Mesenchymal stem cell (in vitro differentiated cells and primary cell): ENCODE measurements around the gene RNF214.
A peak's percentile ranks its signal among the peaks of the same experiment; 100 is the strongest.

Experiments used
- DNase-seq: peaks from one replicate; pipeline ENCODE4 v3.0.0-alpha.2; 2013
- H2AFZ ChIP-seq: one replicate; pipeline ENCODE4 v1.6.1; 2013; ENCODE audit warnings: low read depth, mild to moderate bottlenecking, control low read depth, inconsistent platforms, low read length, moderate library complexity
- H2AK5ac ChIP-seq: 2 replicates; pipeline ENCODE4 v1.6.1; 2013; ENCODE audit warnings: low read length, moderate library complexity, mild to moderate bottlenecking, inconsistent platforms; ENCODE audit not compliant: severe bottlenecking
- H2BK120ac ChIP-seq: one replicate; pipeline ENCODE4 v1.6.1; 2013; ENCODE audit warnings: low read depth, mild to moderate bottlenecking, inconsistent platforms, low read length, moderate library complexity
- H2BK12ac ChIP-seq, 2 experiments: one replicate each; pipeline ENCODE4 v1.6.1; 2013; ENCODE audit warnings: inconsistent platforms in 2 of 2, low read length in 2 of 2, mild to moderate bottlenecking in 2 of 2, moderate library complexity in 2 of 2, control low read depth in 1 of 2
- H2BK15ac ChIP-seq: one replicate; pipeline ENCODE4 v1.6.1; 2013; ENCODE audit warnings: mild to moderate bottlenecking, low read depth, inconsistent platforms; ENCODE audit not compliant: poor library complexity, severe bottlenecking
- H2BK5ac ChIP-seq: 2 replicates; pipeline ENCODE4 v1.6.1; 2013; ENCODE audit warnings: low read depth, mild to moderate bottlenecking, low read length, control low read depth, inconsistent platforms; ENCODE audit not compliant: poor library complexity, severe bottlenecking
- H3K14ac ChIP-seq, 2 experiments: one replicate each; pipeline ENCODE4 v1.6.1; 2013; ENCODE audit warnings: inconsistent platforms in 2 of 2, low read length in 2 of 2, control low read depth in 1 of 2, mild to moderate bottlenecking in 1 of 2, moderate library complexity in 1 of 2
- H3K18ac ChIP-seq, 2 experiments: one replicate each; pipeline ENCODE4 v1.6.1; 2013; ENCODE audit warnings: inconsistent platforms in 2 of 2, low read length in 2 of 2, control low read depth in 1 of 2, low read depth in 1 of 2, mild to moderate bottlenecking in 1 of 2
- H3K23ac ChIP-seq, 2 experiments: one replicate each; pipeline ENCODE4 v1.6.1; 2013; ENCODE audit warnings: inconsistent platforms in 2 of 2, low read length in 2 of 2, mild to moderate bottlenecking in 2 of 2, moderate library complexity in 2 of 2, control low read depth in 1 of 2
- H3K27ac ChIP-seq: 2 replicates; pipeline ENCODE4 v1.5.1; 2013; ENCODE audit warnings: mild to moderate bottlenecking, moderate library complexity, low read length, control low read depth, inconsistent platforms; ENCODE audit not compliant: poor library complexity, severe bottlenecking
- H3K27me3 ChIP-seq, 2 experiments: 2 replicates each; pipeline versions ENCODE4 v1.6.1 to v1.7.0; 2013; ENCODE audit warnings: low read length in 2 of 2, mild to moderate bottlenecking in 2 of 2, moderate library complexity in 2 of 2, control low read depth in 1 of 2, inconsistent platforms in 1 of 2; ENCODE audit not compliant: control insufficient read depth in 1 of 2, insufficient read depth in 1 of 2
- H3K36me3 ChIP-seq, 2 experiments: 2 replicates each; pipeline versions ENCODE4 v1.6.1 to v1.7.0; 2013; ENCODE audit warnings: low read length in 2 of 2, control low read depth in 1 of 2, inconsistent platforms in 1 of 2, low read depth in 1 of 2, mild to moderate bottlenecking in 1 of 2; ENCODE audit not compliant: insufficient read depth in 2 of 2, control insufficient read depth in 1 of 2
- H3K4ac ChIP-seq, 2 experiments: one replicate each; pipeline ENCODE4 v1.6.1; 2013; ENCODE audit warnings: inconsistent platforms in 2 of 2, low read length in 2 of 2, mild to moderate bottlenecking in 2 of 2, moderate library complexity in 2 of 2, control low read depth in 1 of 2, low read depth in 1 of 2
- H3K4me1 ChIP-seq: 2 replicates; pipeline ENCODE4 v1.6.1; 2013; ENCODE audit warnings: low read depth, low read length, control low read depth; ENCODE audit not compliant: control insufficient read depth, insufficient read depth
- H3K4me2 ChIP-seq: 2 replicates; pipeline ENCODE4 v1.6.1; 2013; ENCODE audit warnings: low read length, mild to moderate bottlenecking, inconsistent platforms; ENCODE audit not compliant: poor library complexity, severe bottlenecking
- H3K4me3 ChIP-seq, 2 experiments: 2 replicates each; pipeline versions ENCODE4 v1.5.1 to v1.7.0; 2013; ENCODE audit warnings: low read length in 2 of 2, mild to moderate bottlenecking in 2 of 2, control low read depth in 1 of 2, low read depth in 1 of 2; ENCODE audit not compliant: insufficient read depth in 1 of 2
- H3K79me1 ChIP-seq: replicated peaks from 2 replicates; pipeline ENCODE4 v1.6.1; 2013; ENCODE audit warnings: mild to moderate bottlenecking, control low read depth, low read length, inconsistent platforms; ENCODE audit not compliant: poor library complexity, severe bottlenecking
- H3K9ac ChIP-seq: 2 replicates; pipeline ENCODE4 v1.7.0; 2013; ENCODE audit warnings: mild to moderate bottlenecking, low read length, moderate library complexity
- H3K9me3 ChIP-seq: 2 replicates; pipeline ENCODE4 v1.7.0; 2013; ENCODE audit warnings: mild to moderate bottlenecking, low read length; ENCODE audit not compliant: control insufficient read depth
- H4K8ac ChIP-seq: one replicate; pipeline ENCODE4 v1.6.1; 2013; ENCODE audit warnings: inconsistent platforms, mild to moderate bottlenecking, low read length, moderate library complexity
- H4K91ac ChIP-seq: one replicate; pipeline ENCODE4 v1.6.1; 2013; ENCODE audit warnings: mild to moderate bottlenecking, low read length, inconsistent platforms
- WGBS: methylation state at CpG from one replicate; pipeline ENCODE4 v1.1.7; 2013; ENCODE audit warnings: mixed read lengths; 5-methylcytosine and 5-hydroxymethylcytosine counted together

The RNF214 gene

DNA sequence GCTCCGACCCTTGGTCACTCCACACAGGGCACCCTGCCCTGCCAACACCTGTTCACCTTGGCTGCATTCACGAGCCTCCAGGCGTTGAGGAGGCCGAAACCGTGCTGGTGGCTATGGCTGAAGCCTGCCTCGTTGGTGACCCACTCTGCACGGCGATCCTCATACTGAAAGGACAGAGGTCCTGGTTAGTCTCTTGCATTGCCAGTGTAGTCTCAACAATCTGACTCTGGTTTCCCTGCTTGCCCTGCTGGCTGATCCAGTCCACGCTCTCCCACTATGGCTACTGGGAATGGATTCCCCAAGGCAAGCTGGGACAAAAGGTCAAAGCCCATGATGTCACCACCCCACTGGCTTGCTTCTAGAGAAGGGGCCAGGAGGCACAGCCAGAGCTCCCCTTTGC lies 13.5 kb upstream of the RNF214 start:
- Histone ChIP-seq H3K4ac (no peak overlapping the region), H3K27ac (no peak overlapping the region), H3K9me3 (no peaks in the 10 kb centered on the region), H4K91ac (no peak overlapping the region), H3K4me1 (peaks cover 8% of the 10 kb centered on the region), H3K4me2 (no peak overlapping the region), H3K4me3 (no peak overlapping the region), H3K27me3 (no peaks in the 10 kb centered on the region), H2AK5ac (no peak overlapping the region), H3K18ac (no peak overlapping the region), H4K8ac (no peak overlapping the region), H2BK120ac (no peak overlapping the region), H3K36me3 (peaks cover 59 to 71% of the 10 kb centered on the region in 2 experiments), H3K9ac (no peak overlapping the region), H3K79me1 (peaks cover 5% of the 10 kb centered on the region), H3K23ac (peak overlapping the region in 1 of 2 experiments; percentile 15), H2BK5ac (no peak overlapping the region), H2BK15ac (no peak overlapping the region), H3K14ac (no peak overlapping the region), H2BK12ac (no peak overlapping the region), H2AFZ (no peak overlapping the region)
- no peak for DNase-seq
- 98% methylated on average over 9 of the region's 9 CpGs for WGBS

DNA sequence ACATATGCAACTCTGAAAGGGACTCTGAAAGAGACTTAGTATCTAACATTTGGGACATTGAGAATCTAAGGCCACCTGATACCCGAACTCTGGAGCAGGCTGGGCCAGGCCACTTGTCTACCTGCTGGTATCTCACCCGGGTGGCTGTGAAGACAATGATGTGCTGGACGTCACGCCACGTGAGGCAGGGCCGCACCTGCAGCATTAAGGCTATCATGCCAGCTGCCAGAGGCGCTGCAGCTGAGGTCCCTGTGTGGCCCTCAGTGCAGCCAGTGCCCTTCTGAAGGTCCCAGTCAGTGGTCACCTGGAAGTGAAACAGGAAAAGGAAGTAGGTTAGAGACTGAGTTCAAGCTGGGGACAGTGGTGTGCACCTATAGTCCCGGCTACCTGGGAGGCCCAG lies 13.0 kb upstream of the RNF214 start:
- Histone ChIP-seq H3K4me2 (no peak overlapping the region), H3K4ac (no peak overlapping the region), H2BK15ac (no peak overlapping the region), H3K9me3 (no peaks in the 10 kb centered on the region), H3K23ac (no peak overlapping the region), H3K4me3 (no peak overlapping the region), H4K91ac (no peak overlapping the region), H3K9ac (no peak overlapping the region), H3K27me3 (no peaks in the 10 kb centered on the region), H2BK120ac (no peak overlapping the region), H3K14ac (no peak overlapping the region), H3K18ac (no peak overlapping the region), H2AFZ (no peak overlapping the region), H3K27ac (no peak overlapping the region), H2BK12ac (no peak overlapping the region), H2BK5ac (no peak overlapping the region), H4K8ac (no peak overlapping the region), H3K36me3 (peaks cover 62 to 71% of the 10 kb centered on the region in 2 experiments), H2AK5ac (no peak overlapping the region), H3K79me1 (peaks cover 5% of the 10 kb centered on the region), H3K4me1 (peaks cover 8% of the 10 kb centered on the region)
- WGBS, result 94% methylated on average over 8 of the region's 8 CpGs
- DNase-seq, result no peak

DNA sequence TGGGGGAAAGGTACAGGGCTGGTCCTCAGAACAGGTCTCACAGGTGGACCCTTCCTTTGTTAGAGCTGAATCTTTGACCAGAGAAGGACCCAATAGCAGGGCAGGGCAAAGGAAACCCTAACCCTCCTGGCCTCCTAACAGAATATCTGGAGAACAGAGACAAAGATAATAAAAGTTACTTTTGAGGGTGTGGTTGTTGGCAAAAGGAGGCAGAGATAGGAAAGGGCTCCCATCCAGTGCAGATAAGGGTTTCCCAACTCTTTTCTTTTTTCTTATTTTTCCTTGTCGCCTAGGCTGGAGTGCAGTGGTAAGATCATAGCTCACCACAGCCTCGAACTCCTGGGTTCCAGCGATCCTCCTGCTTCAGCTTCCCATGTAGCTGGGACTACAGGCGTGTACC lies 12.5 kb upstream of the RNF214 start:
- H3K27ac ChIP-seq, result no peak overlapping the region
- no peak overlapping the region for H2BK15ac ChIP-seq
- H3K79me1 ChIP-seq, result peaks cover 5% of the 10 kb centered on the region
- DNase-seq, result no peak
- H3K23ac ChIP-seq, result no peak overlapping the region
- H3K4ac ChIP-seq, result no peak overlapping the region
- H4K8ac ChIP-seq, result no peak overlapping the region
- no peak overlapping the region for H2BK120ac ChIP-seq
- H3K14ac ChIP-seq, result no peak overlapping the region
- no peaks in the 10 kb centered on the region for H3K27me3 ChIP-seq
- H4K91ac ChIP-seq, result no peak overlapping the region
- H3K9ac ChIP-seq, result peak overlapping the region; percentile 16
- no peak overlapping the region for H3K4me2 ChIP-seq
- H3K4me1 ChIP-seq, result peaks cover 8% of the 10 kb centered on the region
- no peak overlapping the region for H2BK5ac ChIP-seq
- H2AK5ac ChIP-seq, result no peak overlapping the region
- no peak overlapping the region for H2BK12ac ChIP-seq
- 98% methylated on average over 4 of the region's 4 CpGs for WGBS
- no peak overlapping the region for H2AFZ ChIP-seq
- H3K36me3 ChIP-seq, result peaks cover 62 to 70% of the 10 kb centered on the region in 2 experiments
- no peak overlapping the region for H3K18ac ChIP-seq
- H3K4me3 ChIP-seq, result no peak overlapping the region
- H3K9me3 ChIP-seq, result no peaks in the 10 kb centered on the region

DNA sequence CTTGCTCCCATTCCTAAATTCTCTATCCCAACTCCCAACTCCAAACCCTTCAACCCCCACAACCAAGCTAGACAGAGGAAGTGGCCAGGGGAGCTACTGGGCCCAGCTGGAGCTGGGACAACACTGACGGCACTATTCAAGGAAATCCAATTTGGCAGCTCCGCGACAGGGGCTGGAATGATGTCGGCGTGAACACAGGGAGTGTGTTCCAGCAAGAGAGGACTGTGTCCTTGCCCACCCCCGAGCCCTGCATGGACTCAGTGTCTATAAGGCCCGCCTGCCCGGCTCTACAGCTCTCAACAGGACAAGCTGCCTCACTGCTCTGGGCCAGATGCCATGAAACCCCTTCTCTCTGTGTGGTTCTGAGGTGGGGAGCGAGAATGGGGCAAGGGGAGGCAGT lies 11.9 kb upstream of the RNF214 start:
- Histone ChIP-seq H3K9me3 (no peaks in the 10 kb centered on the region), H3K23ac (no peak overlapping the region), H3K36me3 (peaks cover 67 to 74% of the 10 kb centered on the region in 2 experiments), H3K9ac (peak overlapping the region; percentile 51), H2BK15ac (no peak overlapping the region), H4K91ac (no peak overlapping the region), H2BK5ac (no peak overlapping the region), H3K18ac (no peak overlapping the region), H2AK5ac (no peak overlapping the region), H2AFZ (no peak overlapping the region), H4K8ac (no peak overlapping the region), H3K27ac (no peak overlapping the region), H3K14ac (no peak overlapping the region), H3K4me1 (peaks cover 8% of the 10 kb centered on the region), H3K79me1 (peaks cover 7% of the 10 kb centered on the region), H2BK120ac (no peak overlapping the region), H3K27me3 (no peaks in the 10 kb centered on the region), H3K4ac (no peak overlapping the region), H3K4me3 (peak overlapping the region in 1 of 2 experiments; percentile 2), H3K4me2 (no peak overlapping the region), H2BK12ac (no peak overlapping the region)
- WGBS, result 96% methylated on average over 9 of the region's 9 CpGs
- no peak for DNase-seq
